Measurements from ENCODE around the gene RXFP2.

GRCh38 chr13:31851216-31851615 lies 111.9 kb downstream of the RXFP2 start:
- TF ChIP-seq PPARA (CRISPR knock-in tag; IDR thresholded peaks at IDR 0.05; ENCODE audit: borderline replicate concordance) (no peak), BACH2 (CRISPR knock-in tag; IDR thresholded peaks at IDR 0.05; ENCODE audit: borderline replicate concordance) (no peak), ZNF565 (CRISPR knock-in tag; conservative IDR thresholded peaks at IDR 0.05; ENCODE audit: low read depth) (no peak), ISL1 (CRISPR knock-in tag; IDR thresholded peaks at IDR 0.05) (no peak), PATZ1 (CRISPR knock-in tag; IDR thresholded peaks at IDR 0.05; ENCODE audit: borderline replicate concordance) (no peak), ARNTL (CRISPR knock-in tag; IDR thresholded peaks at IDR 0.05; ENCODE audit: borderline replicate concordance, low read depth) (no peak), ZFP3 (CRISPR knock-in tag; IDR thresholded peaks at IDR 0.05) (no peak), ZNF8 (CRISPR knock-in tag; IDR thresholded peaks at IDR 0.05) (no peak), RARB (CRISPR knock-in tag; IDR thresholded peaks at IDR 0.05) (no peak), CREB5 (CRISPR knock-in tag; IDR thresholded peaks at IDR 0.05; ENCODE audit: low read depth) (no peak), SNAI2 (CRISPR knock-in tag; IDR thresholded peaks at IDR 0.05) (no peak)

Data from SK-N-SH treated with all-trans-retinoic acid at 6 μM for 48 hours (cell line).